Bronchial epithelial cell (primary cell): ENCODE measurements around the gene LMTK3. TPM values are rescaled to one million over a fixed set of nuclear protein-coding genes. Genes with fewer than 3 reads are reported as not detected.

Experiments
- DNase-seq: peaks from one replicate; pipeline ENCODE4 v3.0.0-alpha.2; 2010; ENCODE audit warnings: low read depth
- FAIRE-seq: peaks from 2 replicates; lab custom pipeline; 2011; peaks lifted over from hg19 to GRCh38; lab: Jason Lieb, UNC
- H3K27me3 ChIP-seq: 2 replicates; pipeline ENCODE4 v1.5.1; 2011; ENCODE audit warnings: low read length; ENCODE audit not compliant: control insufficient read depth, insufficient read depth
- H3K36me3 ChIP-seq: 2 replicates; pipeline ENCODE4 v1.5.1; 2011; ENCODE audit warnings: low read length; ENCODE audit not compliant: control insufficient read depth, insufficient read depth
- H3K4me3 ChIP-seq: 2 replicates; pipeline ENCODE4 v1.5.1; 2011; ENCODE audit warnings: mild to moderate bottlenecking, low read depth, low read length, control low read depth
- total RNA-seq: library from RNA; depleted of rRNA; stranded (reverse); fragments of >200 nt; gene quantifications from 2 replicates; pipeline ENCODE4 v1.2.1, GENCODE V29; 2014
- TF ChIP-seq, protein P1 (sequence below): IDR thresholded peaks from 2 replicates; pipeline ENCODE4 v1.5.1; 2011; ENCODE audit warnings: mild to moderate bottlenecking, moderate library complexity, low read length, control low read depth, inconsistent platforms; ENCODE audit not compliant: insufficient read depth, severe bottlenecking

Gene LMTK3
- total RNA-seq, 1 donor from 2014 or later = 1.3 TPM

- Histone ChIP-seq H3K27me3 (no peaks in the 10 kb centered on the region), H3K4me3 (no peak overlapping the region), H3K36me3 (no peaks in the 10 kb centered on the region)
- TF ChIP-seq, protein P1, sequence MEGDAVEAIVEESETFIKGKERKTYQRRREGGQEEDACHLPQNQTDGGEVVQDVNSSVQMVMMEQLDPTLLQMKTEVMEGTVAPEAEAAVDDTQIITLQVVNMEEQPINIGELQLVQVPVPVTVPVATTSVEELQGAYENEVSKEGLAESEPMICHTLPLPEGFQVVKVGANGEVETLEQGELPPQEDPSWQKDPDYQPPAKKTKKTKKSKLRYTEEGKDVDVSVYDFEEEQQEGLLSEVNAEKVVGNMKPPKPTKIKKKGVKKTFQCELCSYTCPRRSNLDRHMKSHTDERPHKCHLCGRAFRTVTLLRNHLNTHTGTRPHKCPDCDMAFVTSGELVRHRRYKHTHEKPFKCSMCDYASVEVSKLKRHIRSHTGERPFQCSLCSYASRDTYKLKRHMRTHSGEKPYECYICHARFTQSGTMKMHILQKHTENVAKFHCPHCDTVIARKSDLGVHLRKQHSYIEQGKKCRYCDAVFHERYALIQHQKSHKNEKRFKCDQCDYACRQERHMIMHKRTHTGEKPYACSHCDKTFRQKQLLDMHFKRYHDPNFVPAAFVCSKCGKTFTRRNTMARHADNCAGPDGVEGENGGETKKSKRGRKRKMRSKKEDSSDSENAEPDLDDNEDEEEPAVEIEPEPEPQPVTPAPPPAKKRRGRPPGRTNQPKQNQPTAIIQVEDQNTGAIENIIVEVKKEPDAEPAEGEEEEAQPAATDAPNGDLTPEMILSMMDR = no peak
- FAIRE-seq (no peak), DNase-seq (no peak)
Observed at GRCh38 chr19:48518207-48518606, 6.6 kb upstream of the LMTK3 start.

- no peak for DNase-seq
- TF ChIP-seq, protein P1 = no peak
- Histone ChIP-seq H3K4me3 (no peak overlapping the region), H3K27me3 (no peaks in the 10 kb centered on the region), H3K36me3 (no peaks in the 10 kb centered on the region)
- FAIRE-seq = no peak
Observed at GRCh38 chr19:48516536-48516935, 4.9 kb upstream of the LMTK3 start.

DNA sequence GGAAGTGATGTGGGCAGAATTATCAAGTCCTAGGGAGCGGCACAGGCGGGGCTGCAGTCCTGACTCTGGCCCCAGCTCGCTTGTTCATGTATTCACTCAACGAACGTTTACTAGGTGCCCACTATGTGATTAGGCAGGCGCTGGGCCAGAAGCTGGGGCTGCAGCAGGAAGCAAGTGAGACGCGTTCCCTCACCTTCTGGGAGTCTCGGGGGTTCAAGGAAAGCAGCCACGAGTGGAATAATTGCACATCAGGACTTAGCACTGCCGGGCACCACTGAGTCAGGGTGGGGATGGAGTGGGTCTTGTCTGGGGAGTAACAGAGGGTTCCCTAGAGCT, 2.5 kb upstream of the LMTK3 start:
- H3K36me3 ChIP-seq = no peaks in the 10 kb centered on the region
- DNase-seq (no peak), FAIRE-seq (no peak)
- H3K4me3 ChIP-seq = no peak overlapping the region
- H3K27me3 ChIP-seq = no peaks in the 10 kb centered on the region
- TF ChIP-seq, protein P1 = no peak

DNA sequence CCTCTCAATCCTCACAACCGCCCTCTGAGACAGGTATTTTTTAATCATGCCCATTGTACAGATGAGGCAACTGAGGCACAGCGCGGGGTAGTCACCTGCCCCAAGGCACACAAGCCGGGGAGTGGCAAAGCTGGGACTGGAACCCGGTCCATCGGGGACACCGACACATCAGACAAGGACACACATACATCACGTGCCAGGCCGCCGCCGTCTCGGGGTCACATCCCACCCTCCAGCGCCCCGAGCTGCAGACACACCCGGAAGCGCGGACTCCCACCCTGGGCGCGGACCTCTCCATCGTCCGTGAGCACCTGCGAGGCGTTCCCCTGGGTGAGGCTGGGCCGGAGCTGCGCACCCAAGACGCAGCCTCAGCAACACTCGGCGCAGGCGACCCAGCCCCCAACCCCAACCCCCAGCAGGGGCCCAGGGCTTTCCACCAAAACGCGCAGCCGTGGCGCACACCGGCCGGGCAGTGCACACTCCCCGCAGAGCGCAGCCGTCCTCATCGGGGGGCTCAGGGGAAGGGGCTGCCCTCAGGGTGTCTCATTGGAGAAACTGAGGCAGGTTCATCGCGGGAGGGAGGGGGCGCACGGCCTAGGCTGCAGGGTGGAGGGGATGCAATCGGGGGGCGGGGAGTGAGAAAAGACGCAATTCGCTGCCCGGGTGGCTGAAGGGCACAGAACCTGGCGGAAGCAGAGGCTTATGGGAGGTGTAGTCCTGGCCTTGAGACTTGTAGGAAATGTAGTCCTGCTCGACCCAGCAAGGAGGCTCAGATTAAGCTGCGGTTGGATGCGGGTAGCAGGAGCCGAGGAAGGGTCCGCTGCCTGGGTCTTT, 1.9 kb upstream of the LMTK3 start:
- no peaks in the 10 kb centered on the region for H3K27me3 ChIP-seq
- DNase-seq = peak; percentile 62
- no peak for FAIRE-seq
- H3K36me3 ChIP-seq = no peaks in the 10 kb centered on the region
- TF ChIP-seq, protein P1 = no peak
- peak overlapping the region; percentile 52 for H3K4me3 ChIP-seq

GRCh38 chr19:48512504-48513288, 1.1 kb upstream of the LMTK3 start:
- Histone ChIP-seq H3K4me3 (no peak overlapping the region), H3K36me3 (no peaks in the 10 kb centered on the region), H3K27me3 (no peaks in the 10 kb centered on the region)
- no peak for FAIRE-seq
- DNase-seq = no peak
- TF ChIP-seq, protein P1 = no peak
